SK-N-SH treated with all-trans-retinoic acid at 6 μM for 48 hours (cell line): Measurements from ENCODE around the gene MYLK.

ENCODE experiments used
- CREB5 ChIP-seq: fragments of 250-450 bp; sonication (Bioruptor Pico); IDR thresholded peaks from 2 replicates; pipeline ENCODE4 v1.5.1; 2020; ENCODE audit warnings: low read depth, mild to moderate bottlenecking, moderate library complexity
- CSDC2 ChIP-seq: fragments of 250-450 bp; sonication (Bioruptor Pico); IDR thresholded peaks from 2 replicates; pipeline ENCODE4 v1.5.0; 2020; ENCODE audit warnings: mild to moderate bottlenecking, moderate library complexity
- SNAI2 ChIP-seq: fragments of 250-450 bp; sonication (Bioruptor Pico); IDR thresholded peaks from 2 replicates; pipeline ENCODE4 v1.5.0; 2020; ENCODE audit warnings: mild to moderate bottlenecking, moderate library complexity
- ZC3H10 ChIP-seq: fragments of 250-450 bp; sonication (Bioruptor Pico); IDR thresholded peaks from 2 replicates; pipeline ENCODE4 v1.5.1; 2021; ENCODE audit warnings: mild to moderate bottlenecking, moderate library complexity
- ZNF70 ChIP-seq: fragments of 450-650 bp; formaldehyde crosslinking; IDR thresholded peaks from 2 replicates; pipeline ENCODE4 v1.5.0; 2020; ENCODE audit warnings: mild to moderate bottlenecking, moderate library complexity

DNA sequence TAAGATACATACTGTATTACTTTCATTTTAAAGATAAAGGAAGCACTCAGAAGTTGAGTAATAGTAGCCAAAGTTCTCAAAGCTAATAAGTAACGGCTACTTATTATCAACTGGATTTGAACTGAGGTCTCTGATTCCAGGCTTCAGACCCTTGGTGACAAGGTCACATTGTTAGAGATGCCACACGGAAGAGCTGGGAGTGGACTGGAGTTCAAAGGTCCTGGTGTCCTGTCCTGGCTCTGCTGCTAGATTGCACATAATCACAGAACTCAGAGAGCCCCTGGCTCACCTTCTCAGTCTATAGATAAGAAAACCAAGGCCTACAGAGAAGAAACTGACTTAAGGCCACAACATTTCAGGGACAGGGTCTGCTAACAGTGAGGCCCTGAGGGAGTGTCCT is 75.3 kb downstream of the MYLK start:
- no peak for TF ChIP-seq ZC3H10
- TF ChIP-seq CSDC2, result no peak
- no peak for TF ChIP-seq SNAI2 (CRISPR knock-in tag)
- TF ChIP-seq ZNF70 (CRISPR knock-in tag), result no peak
- no peak for TF ChIP-seq CREB5
